Body of pancreas (tissue), 4 donors: ENCODE results near the gene MPP3. TPM values are rescaled to one million over a fixed set of nuclear protein-coding genes. Genes with fewer than 3 reads are reported as not detected.

Experiments used
- ATAC-seq: fragments of 150-250 bp; one replicate; pipeline ENCODE4 v1.9.1; 2016
- DNase-seq, 4 donors: peaks; one replicate each; pipeline ENCODE4 v3.0.0-alpha.2; 2019
- H3K27ac ChIP-seq, 4 donors: fragments of 200-600 bp; sonication (generic); 1 replicate in 3 of 4; 2 replicates in 1 of 4; pipeline versions ENCODE4 v1.5.1 to v1.6.1; 2016 to 2019; ENCODE audit warnings: mild to moderate bottlenecking in 1 of 4, mixed read lengths in 1 of 4, moderate library complexity in 1 of 4
- H3K27me3 ChIP-seq, 2 donors: fragments of 200-600 bp; sonication (generic); one replicate each; pipeline ENCODE4 v1.6.0; 2016; ENCODE audit warnings: mild to moderate bottlenecking in 1 of 2
- H3K36me3 ChIP-seq, 2 donors: fragments of 200-600 bp; sonication (generic); replicated peaks in 1 of 2; 2 replicates each; pipeline ENCODE4 v1.5.1; 2016; ENCODE audit warnings: low read depth in 2 of 2; ENCODE audit not compliant: insufficient read depth in 1 of 2
- H3K4me1 ChIP-seq: fragments of 200-600 bp; sonication (generic); one replicate; pipeline ENCODE4 v1.6.0; 2016
- H3K4me3 ChIP-seq, 2 donors: fragments of 200-600 bp; sonication (generic); 1 replicate in 1 of 2; 2 replicates in 1 of 2; pipeline ENCODE4 v1.5.1; 2016 to 2019
- H3K9me3 ChIP-seq, 3 donors: fragments of 200-600 bp; sonication (generic); 1 replicate in 2 of 3; 2 replicates in 1 of 3; pipeline ENCODE4 v1.5.1; 2016
- CTCF ChIP-seq, 7 experiments: fragments of 450-650 bp in 4 of 7; fragments of 200-600 bp in 3 of 7; sonication (generic) in 3 of 7; IDR thresholded peaks; one replicate each; pipeline ENCODE4 v1.5.1; 2016 to 2019; ENCODE audit warnings: antibody characterized with exemption in 7 of 7
- POLR2A ChIP-seq, 3 donors: fragments of 450-650 bp; IDR thresholded peaks; one replicate each; pipeline ENCODE4 v1.6.1; 2016; ENCODE audit warnings: antibody characterized with exemption in 3 of 3, mild to moderate bottlenecking in 2 of 3
- WGBS, 2 donors: methylation state at CpG; one replicate each; pipeline ENCODE4 v1.1.5; 2017; 5-methylcytosine and 5-hydroxymethylcytosine counted together
- intact Hi-C: fragments of 100-400 bp; cut with DNase I; formaldehyde crosslinking; loops from one replicate; pipeline ENCODE4 v1.15.1; 2023
- total RNA-seq, 2 donors: library from RNA; depleted of rRNA; stranded (reverse); fragments of >200 nt; gene quantifications; one replicate each; pipeline ENCODE4 v1.1.0, GENCODE V29; 2016

Gene MPP3
- total RNA-seq, 2 donors from 2014 or later, result 20.2 to 22.4 TPM

- Histone ChIP-seq H3K9me3 (no peaks in the 10 kb centered on the region), H3K4me1 (peaks cover 10% of the 10 kb centered on the region), H3K4me3 (no peak overlapping the region), H3K27ac (no peak overlapping the region), H3K27me3 (no peaks in the 10 kb centered on the region), H3K36me3 (no peaks in the 10 kb centered on the region)
- WGBS, 2 donors, result 85 to 91% methylated on average over 1 of the region's 1 CpG
- no peak for TF ChIP-seq POLR2A (IDR thresholded peaks at IDR 0.05)
- TF ChIP-seq CTCF (IDR thresholded peaks at IDR 0.05), result no peak
- no peak for ATAC-seq
- intact Hi-C loops, result no loop called here
- no peak for DNase-seq
These were observed 43.5 kb downstream of the MPP3 start for GRCh38 chr17:43789482-43789881.

GRCh38 chr17:43788540-43788939 lies 44.4 kb downstream of the MPP3 start:
- TF ChIP-seq POLR2A (IDR thresholded peaks at IDR 0.05) (no peak), CTCF (IDR thresholded peaks at IDR 0.05) (no peak)
- ATAC-seq (no peak), DNase-seq (no peak)
- Histone ChIP-seq H3K4me1 (peaks cover 10% of the 10 kb centered on the region), H3K27ac (no peak overlapping the region), H3K27me3 (no peaks in the 10 kb centered on the region), H3K9me3 (no peaks in the 10 kb centered on the region), H3K4me3 (no peak overlapping the region), H3K36me3 (no peaks in the 10 kb centered on the region)
- intact Hi-C loops, result no loop called here
- whole genome bisulfite sequencing, 2 donors, result 80 to 88% methylated on average over 5 of the region's 5 CpGs

GRCh38 chr17:43787728-43788127 lies 45.2 kb downstream of the MPP3 start:
- intact Hi-C loops, result no loop called here
- no peak for DNase-seq
- Histone ChIP-seq H3K4me1 (peaks cover 10% of the 10 kb centered on the region), H3K27me3 (no peaks in the 10 kb centered on the region), H3K4me3 (no peak overlapping the region), H3K9me3 (no peaks in the 10 kb centered on the region), H3K36me3 (no peaks in the 10 kb centered on the region), H3K27ac (no peak overlapping the region)
- WGBS, 2 donors, result 70 to 72% methylated on average over 2 of the region's 2 CpGs
- no peak for ATAC-seq
- TF ChIP-seq CTCF (IDR thresholded peaks at IDR 0.05), result no peak
- TF ChIP-seq POLR2A (IDR thresholded peaks at IDR 0.05), result no peak

GRCh38 chr17:43784628-43785101 lies 48.3 kb downstream of the MPP3 start:
- no peaks in the 10 kb centered on the region for H3K9me3 ChIP-seq
- intact Hi-C loops, result no loop called here
- no peak overlapping the region for H3K4me3 ChIP-seq
- TF ChIP-seq CTCF (IDR thresholded peaks at IDR 0.05), result no peak
- no peak for TF ChIP-seq POLR2A (IDR thresholded peaks at IDR 0.05)
- no peak for ATAC-seq
- H3K27me3 ChIP-seq, result no peaks in the 10 kb centered on the region
- H3K4me1 ChIP-seq, result peaks cover 2% of the 10 kb centered on the region
- no peaks in the 10 kb centered on the region for H3K36me3 ChIP-seq
- DNase-seq, result no peak
- no peak overlapping the region for H3K27ac ChIP-seq
- 65 to 66% methylated on average over 5 of the region's 5 CpGs for WGBS, 2 donors

- no peak for DNase-seq
- intact Hi-C loops, result no loop called here
These were observed 48.9 kb downstream of the MPP3 start for GRCh38 chr17:43784068-43784467.

More at GRCh38 chr17:43784068-43784467, 48.9 kb downstream of the MPP3 start:
- Histone ChIP-seq H3K27ac (no peak overlapping the region), H3K27me3 (no peaks in the 10 kb centered on the region), H3K4me3 (no peak overlapping the region), H3K4me1 (peaks cover 8% of the 10 kb centered on the region), H3K36me3 (no peaks in the 10 kb centered on the region), H3K9me3 (no peaks in the 10 kb centered on the region)
- no peak for TF ChIP-seq CTCF (IDR thresholded peaks at IDR 0.05)
- no peak for TF ChIP-seq POLR2A (IDR thresholded peaks at IDR 0.05)
- 59 to 75% methylated on average over 2 of the region's 2 CpGs for WGBS, 2 donors
- ATAC-seq, result no peak
